HL-60 (cell line): ENCODE data around the gene CCR2.

Experiments used
- DNase-seq, 2 experiments: peaks; one replicate each; pipeline ENCODE4 v3.0.0-alpha.2; 2010 to 2020; ENCODE audit warnings: low read depth in 1 of 2, low spot score in 1 of 2
- H3K27ac ChIP-seq: fragments of 250-450 bp; sonication (Bioruptor Pico); replicated peaks from 2 replicates; pipeline ENCODE4 v1.5.1; 2020; ENCODE audit warnings: mild to moderate bottlenecking, moderate library complexity
- H3K27me3 ChIP-seq: fragments of 250-450 bp; sonication (Bioruptor Pico); 2 replicates; pipeline ENCODE4 v1.5.1; 2021; ENCODE audit warnings: mild to moderate bottlenecking, moderate library complexity; ENCODE audit not compliant: insufficient read depth, poor library complexity, severe bottlenecking
- H3K4me3 ChIP-seq: replicated peaks from 2 replicates; pipeline ENCODE4 v1.5.1; 2011; ENCODE audit warnings: mild to moderate bottlenecking, control low read depth, low read length; ENCODE audit not compliant: insufficient read depth
- CTCF ChIP-seq: IDR thresholded peaks from one replicate; pipeline ENCODE4 v1.5.1; 2011; ENCODE audit warnings: low read length, control low read depth, inconsistent platforms; ENCODE audit not compliant: insufficient read depth
- GABPA ChIP-seq: IDR thresholded peaks from 2 replicates; pipeline ENCODE4 v1.6.1; 2012; ENCODE audit warnings: low read depth
- POLR2AphosphoS5 ChIP-seq: IDR thresholded peaks from 2 replicates; pipeline ENCODE4 v1.6.1; 2012; ENCODE audit warnings: low read depth
- REST ChIP-seq: IDR thresholded peaks from 2 replicates; pipeline ENCODE4 v1.6.1; 2012; ENCODE audit warnings: low read depth; ENCODE audit not compliant: insufficient replicate concordance
- SPI1 ChIP-seq: IDR thresholded peaks from 2 replicates; pipeline ENCODE4 v1.6.1; 2012; ENCODE audit warnings: low read depth, mild to moderate bottlenecking, borderline replicate concordance

The CCR2 gene

GRCh38 chr3:46407970-46408369 lies 54.1 kb downstream of the CCR2 start:
- no peaks in the 10 kb centered on the region for H3K27me3 ChIP-seq
- no peak for DNase-seq
- no peak overlapping the region for H3K4me3 ChIP-seq
- TF ChIP-seq POLR2AphosphoS5: no peak
- TF ChIP-seq GABPA: no peak
- no peak for TF ChIP-seq SPI1
- no peak for TF ChIP-seq REST
- no peak for TF ChIP-seq CTCF
- no peak overlapping the region for H3K27ac ChIP-seq

GRCh38 chr3:46408853-46409252 lies 54.9 kb downstream of the CCR2 start:
- no peak overlapping the region for H3K4me3 ChIP-seq
- H3K27me3 ChIP-seq: no peaks in the 10 kb centered on the region

More at GRCh38 chr3:46408853-46409252, 54.9 kb downstream of the CCR2 start:
- H3K27ac ChIP-seq: no peak overlapping the region
- TF ChIP-seq SPI1: no peak
- TF ChIP-seq CTCF: no peak
- no peak for TF ChIP-seq REST
- TF ChIP-seq GABPA: no peak
- no peak for TF ChIP-seq POLR2AphosphoS5
- no peak for DNase-seq
